ENCODE measurements around the gene HIVEP3.
"Not testable (repeated sequence)": the region's sequence is repeated elsewhere in the genome, so short reads cannot be mapped to it uniquely, and the experiment has no call there.

Gene HIVEP3

DNA sequence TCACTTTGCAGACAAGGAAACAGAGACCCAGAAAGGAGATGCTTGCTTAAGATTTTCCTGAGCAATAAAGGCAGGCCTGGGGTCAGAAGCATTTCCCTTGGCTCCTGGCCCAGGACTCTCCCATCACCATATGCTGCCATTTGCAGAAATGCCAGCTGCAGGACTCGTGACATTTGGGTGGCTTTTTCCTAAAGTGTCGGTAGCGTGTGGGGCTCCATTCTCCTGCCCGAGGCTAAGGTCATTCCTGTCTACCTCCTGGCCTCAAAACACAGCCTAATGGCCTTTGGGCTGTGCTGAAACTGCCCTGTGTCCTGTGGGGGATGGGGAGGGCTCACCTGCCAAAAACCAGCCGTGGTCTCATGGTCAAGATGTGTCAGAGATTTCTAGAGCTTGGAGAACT is 218.1 kb downstream of the HIVEP3 start:
- TF ChIP-seq ZNF274 (IDR thresholded peaks at IDR 0.05; ENCODE audit: low read depth, low read length) (no peak), SUZ12 (IDR thresholded peaks at IDR 0.05; ENCODE audit: extremely low read depth, insufficient read depth, insufficient read length) (no peak), YY1 (IDR thresholded peaks at IDR 0.05; ENCODE audit: insufficient read depth, insufficient read length) (no peak)
- no peak overlapping the region for H3K9ac ChIP-seq (ENCODE audit: insufficient read length, low read depth)
- peaks cover 3% of the 10 kb centered on the region for H3K4me1 ChIP-seq (ENCODE audit: insufficient read depth, insufficient read length)
- no peak overlapping the region for H3K4me3 ChIP-seq (ENCODE audit: insufficient read length, low read depth)
- H3K9me3 ChIP-seq (ENCODE audit: insufficient read depth, low read length), result no peaks in the 10 kb centered on the region
- no peaks in the 10 kb centered on the region for H3K27me3 ChIP-seq (ENCODE audit: insufficient read depth, insufficient read length)
- DNase-seq (ENCODE audit: low read depth, low spot score), result no peak
- no peaks in the 10 kb centered on the region for H3K36me3 ChIP-seq (ENCODE audit: insufficient read depth, insufficient read length, low read length)

DNA sequence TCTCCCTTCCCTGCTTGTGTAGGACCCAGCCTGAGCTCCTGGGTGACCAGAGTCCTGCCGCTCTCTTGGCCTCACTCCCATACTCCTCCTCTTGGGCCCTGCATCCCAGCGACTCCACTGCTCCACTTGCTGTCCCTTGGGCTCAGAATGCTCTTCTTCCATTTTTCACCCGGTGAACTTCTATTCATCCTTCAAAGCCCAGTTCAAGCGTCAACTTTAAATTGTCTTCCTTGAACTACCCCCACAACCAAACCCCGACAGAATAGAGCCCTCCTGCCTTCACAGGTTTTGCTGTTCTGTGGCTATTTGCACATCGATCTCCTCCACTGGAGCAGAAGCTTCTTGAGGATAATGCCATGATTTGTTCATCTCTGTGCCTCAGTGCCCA is 218.9 kb downstream of the HIVEP3 start:
- TF ChIP-seq ZNF274 (IDR thresholded peaks at IDR 0.05; ENCODE audit: low read depth, low read length) (no peak), SUZ12 (IDR thresholded peaks at IDR 0.05; ENCODE audit: extremely low read depth, insufficient read depth, insufficient read length) (no peak), YY1 (IDR thresholded peaks at IDR 0.05; ENCODE audit: insufficient read depth, insufficient read length) (no peak)
- Histone ChIP-seq H3K27me3 (ENCODE audit: insufficient read depth, insufficient read length) (no peaks in the 10 kb centered on the region), H3K4me1 (ENCODE audit: insufficient read depth, insufficient read length) (peaks cover 3% of the 10 kb centered on the region), H3K36me3 (ENCODE audit: insufficient read depth, insufficient read length, low read length) (no peaks in the 10 kb centered on the region), H3K4me3 (ENCODE audit: insufficient read length, low read depth) (no peak overlapping the region), H3K9ac (ENCODE audit: insufficient read length, low read depth) (no peak overlapping the region), H3K9me3 (ENCODE audit: insufficient read depth, low read length) (no peaks in the 10 kb centered on the region)
- no peak for DNase-seq (ENCODE audit: low read depth, low spot score)

DNA sequence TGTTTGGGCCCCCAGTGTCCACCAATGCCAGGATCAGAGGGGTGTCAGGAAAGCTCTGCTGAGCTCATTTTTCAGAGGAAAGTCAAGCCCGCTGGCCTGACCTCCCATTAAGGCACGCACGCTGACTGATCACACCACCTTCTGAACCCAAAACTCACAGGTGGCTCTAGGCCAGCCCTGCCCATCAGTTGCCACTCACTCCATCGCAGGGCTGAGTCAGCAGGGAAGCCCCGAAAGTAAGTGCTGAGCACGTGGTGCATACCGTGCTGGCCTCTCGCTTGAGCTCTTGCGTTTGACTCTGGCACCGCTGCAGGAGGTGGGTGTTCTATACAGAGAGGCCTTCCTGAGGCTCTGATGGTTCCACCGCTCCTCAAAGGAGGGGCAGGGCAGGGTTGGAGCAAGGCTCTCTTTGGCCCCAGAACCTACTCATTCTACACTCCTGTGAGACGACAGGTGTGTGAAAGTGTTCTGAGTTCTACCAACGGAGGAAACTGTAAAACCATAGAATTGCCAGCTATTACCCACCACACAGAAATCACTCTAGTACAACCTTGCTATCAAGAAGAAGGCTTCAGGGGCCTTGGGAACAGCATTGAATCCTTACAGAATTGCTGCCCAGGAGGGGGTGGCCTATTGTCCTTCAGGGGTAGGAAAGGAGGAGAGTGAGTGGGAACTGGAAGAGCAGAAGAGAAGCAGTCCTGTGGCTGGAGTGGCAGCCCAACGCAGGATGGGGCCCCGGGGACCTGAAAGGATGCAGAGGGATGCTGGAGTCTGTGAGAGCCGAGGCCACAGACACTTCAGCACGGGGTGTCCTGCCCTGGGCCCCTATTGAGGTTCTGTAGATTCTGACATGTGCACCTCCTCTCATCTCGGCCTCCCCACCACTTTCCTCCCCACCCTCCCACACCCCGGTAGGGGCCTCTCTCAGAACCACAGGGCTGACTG is 219.5 kb downstream of the HIVEP3 start:
- no peaks in the 10 kb centered on the region for H3K27me3 ChIP-seq (ENCODE audit: insufficient read depth, insufficient read length)
- TF ChIP-seq ZNF274 (IDR thresholded peaks at IDR 0.05; ENCODE audit: low read depth, low read length) (no peak), YY1 (IDR thresholded peaks at IDR 0.05; ENCODE audit: insufficient read depth, insufficient read length) (no peak), SUZ12 (IDR thresholded peaks at IDR 0.05; ENCODE audit: extremely low read depth, insufficient read depth, insufficient read length) (no peak)
- peaks cover 3% of the 10 kb centered on the region for H3K4me1 ChIP-seq (ENCODE audit: insufficient read depth, insufficient read length)
- no peaks in the 10 kb centered on the region for H3K9me3 ChIP-seq (ENCODE audit: insufficient read depth, low read length)
- H3K9ac ChIP-seq (ENCODE audit: insufficient read length, low read depth), result no peak overlapping the region
- no peaks in the 10 kb centered on the region for H3K36me3 ChIP-seq (ENCODE audit: insufficient read depth, insufficient read length, low read length)
- DNase-seq (ENCODE audit: low read depth, low spot score), result no peak
- no peak overlapping the region for H3K4me3 ChIP-seq (ENCODE audit: insufficient read length, low read depth)

DNA sequence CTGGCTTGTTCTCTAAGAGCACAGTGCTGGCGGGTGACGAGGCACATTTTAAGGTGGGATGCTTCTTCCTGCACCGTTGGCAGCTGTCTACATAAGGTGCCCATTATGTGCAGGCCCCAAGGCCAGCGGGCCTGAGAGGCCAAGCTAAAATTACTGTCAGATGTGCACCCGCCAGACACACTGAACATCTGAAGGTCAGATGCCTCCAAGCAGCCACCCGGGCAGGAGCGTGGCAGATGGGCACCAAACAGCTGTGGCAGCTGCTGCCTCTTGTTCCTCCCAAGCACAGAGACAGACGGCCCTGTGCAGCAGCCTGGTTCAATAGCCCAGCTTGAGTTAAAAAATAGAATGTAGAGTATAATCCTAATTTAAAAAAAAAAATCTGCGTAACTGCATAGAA is 222.3 kb downstream of the HIVEP3 start:
- TF ChIP-seq ZNF274 (IDR thresholded peaks at IDR 0.05; ENCODE audit: low read depth, low read length) (no peak), SUZ12 (IDR thresholded peaks at IDR 0.05; ENCODE audit: extremely low read depth, insufficient read depth, insufficient read length) (no peak)
- Histone ChIP-seq H3K27me3 (ENCODE audit: insufficient read depth, insufficient read length) (no peaks in the 10 kb centered on the region), H3K4me3 (ENCODE audit: insufficient read length, low read depth) (no peak overlapping the region), H3K9me3 (ENCODE audit: insufficient read depth, low read length) (no peaks in the 10 kb centered on the region), H3K36me3 (ENCODE audit: insufficient read depth, insufficient read length, low read length) (no peaks in the 10 kb centered on the region), H3K9ac (ENCODE audit: insufficient read length, low read depth) (no peak overlapping the region), H3K4me1 (ENCODE audit: insufficient read depth, insufficient read length) (peaks cover 3% of the 10 kb centered on the region)
- no peak for DNase-seq (ENCODE audit: low read depth, low spot score)

DNA sequence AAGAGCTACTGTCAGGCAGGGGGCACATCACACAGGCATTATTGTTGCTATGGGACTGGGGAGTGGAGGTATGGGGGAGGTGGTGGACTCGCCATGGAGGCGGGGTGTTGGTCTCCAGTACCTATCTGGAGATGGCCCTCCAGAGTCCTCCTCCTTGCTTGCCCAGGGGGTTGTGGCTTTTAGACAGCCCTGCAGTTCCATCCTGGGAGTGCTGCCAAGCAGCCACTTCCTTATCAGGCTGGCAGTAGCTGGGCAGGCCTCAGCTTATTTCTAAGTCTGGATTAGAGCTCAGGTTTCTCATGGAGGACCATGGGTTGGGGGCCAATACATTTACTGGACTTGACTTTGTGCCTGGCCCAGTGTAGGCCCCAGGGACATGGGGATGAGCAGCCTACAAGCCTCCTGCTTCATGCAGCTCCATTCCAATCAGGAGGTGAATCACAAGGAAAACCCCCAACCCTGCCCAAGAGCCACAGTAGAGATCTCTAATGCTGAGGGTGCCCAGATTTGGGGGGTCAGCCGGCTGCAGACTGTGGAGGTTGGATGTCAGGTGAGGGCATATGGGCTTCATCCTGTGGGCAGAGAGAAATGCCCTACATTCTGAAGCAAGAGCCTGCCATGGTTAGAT is 223.5 kb downstream of the HIVEP3 start:
- Histone ChIP-seq H3K9ac (ENCODE audit: insufficient read length, low read depth) (no peak overlapping the region), H3K9me3 (ENCODE audit: insufficient read depth, low read length) (no peaks in the 10 kb centered on the region), H3K36me3 (ENCODE audit: insufficient read depth, insufficient read length, low read length) (no peaks in the 10 kb centered on the region), H3K27me3 (ENCODE audit: insufficient read depth, insufficient read length) (no peaks in the 10 kb centered on the region), H3K4me1 (ENCODE audit: insufficient read depth, insufficient read length) (peaks cover 3% of the 10 kb centered on the region), H3K4me3 (ENCODE audit: insufficient read length, low read depth) (no peak overlapping the region)
- DNase-seq (ENCODE audit: low read depth, low spot score), result no peak
- no peak for TF ChIP-seq SUZ12 (IDR thresholded peaks at IDR 0.05; ENCODE audit: extremely low read depth, insufficient read depth, insufficient read length)
- no peak for TF ChIP-seq YY1 (IDR thresholded peaks at IDR 0.05; ENCODE audit: insufficient read depth, insufficient read length)
- TF ChIP-seq ZNF274 (IDR thresholded peaks at IDR 0.05; ENCODE audit: low read depth, low read length), result no peak

DNA sequence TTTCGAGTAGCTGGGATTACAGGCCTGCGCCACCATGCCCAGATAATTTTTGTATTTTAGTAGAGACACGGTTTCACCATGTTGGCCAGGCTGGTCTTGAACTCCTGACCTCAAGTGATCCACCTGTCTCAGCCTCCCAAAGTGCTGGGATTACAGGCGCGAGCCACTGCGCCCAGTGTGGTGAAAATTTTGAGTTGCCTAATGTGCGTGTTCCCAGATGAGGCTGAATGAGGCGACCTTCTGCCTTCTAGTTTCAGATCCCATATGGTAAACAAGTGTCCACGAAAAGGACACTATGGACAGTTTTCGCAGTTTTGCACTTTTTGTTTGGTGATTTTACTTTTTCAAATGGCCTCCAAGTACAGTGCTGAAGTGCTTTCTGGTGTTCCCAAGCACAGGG is 226.8 kb downstream of the HIVEP3 start:
- H3K27me3 ChIP-seq (ENCODE audit: insufficient read depth, insufficient read length); H3K9me3 ChIP-seq (ENCODE audit: insufficient read depth, low read length); H3K4me3 ChIP-seq (ENCODE audit: insufficient read length, low read depth); DNase-seq (ENCODE audit: low read depth, low spot score); H3K4me1 ChIP-seq (ENCODE audit: insufficient read depth, insufficient read length); H3K9ac ChIP-seq (ENCODE audit: insufficient read length, low read depth); H3K36me3 ChIP-seq (ENCODE audit: insufficient read depth, insufficient read length, low read length): not testable (repeated sequence)

DNA sequence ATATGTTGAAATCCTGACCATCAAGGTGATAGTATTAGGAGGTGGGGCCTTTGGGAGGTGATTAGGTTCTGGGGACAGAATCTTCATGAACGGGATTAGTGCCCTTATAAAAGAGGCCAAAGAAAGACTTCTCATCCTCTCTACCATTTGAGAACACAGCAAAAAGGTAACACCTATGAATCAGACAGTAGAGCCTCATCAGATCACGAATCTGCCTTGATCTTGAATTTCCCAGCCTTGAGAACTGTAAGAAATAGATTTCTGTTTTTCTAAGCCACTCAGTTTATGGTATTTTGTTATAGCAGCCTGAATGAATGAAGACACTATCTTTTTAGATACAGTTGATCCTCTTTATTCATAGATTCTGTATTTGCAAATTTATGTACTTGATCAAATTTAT is 227.3 kb downstream of the HIVEP3 start:
- H3K9ac ChIP-seq (ENCODE audit: insufficient read length, low read depth), result no peak overlapping the region

More for the DNA sequence above, 227.3 kb downstream of the HIVEP3 start:
- Histone ChIP-seq H3K36me3 (ENCODE audit: insufficient read depth, insufficient read length, low read length) (no peaks in the 10 kb centered on the region), H3K4me3 (ENCODE audit: insufficient read length, low read depth) (no peak overlapping the region), H3K9me3 (ENCODE audit: insufficient read depth, low read length) (no peaks in the 10 kb centered on the region), H3K27me3 (ENCODE audit: insufficient read depth, insufficient read length) (no peaks in the 10 kb centered on the region), H3K4me1 (ENCODE audit: insufficient read depth, insufficient read length) (no peaks in the 10 kb centered on the region)
- no peak for DNase-seq (ENCODE audit: low read depth, low spot score)
- TF ChIP-seq ZNF274 (IDR thresholded peaks at IDR 0.05; ENCODE audit: low read depth, low read length), result no peak
- TF ChIP-seq YY1 (IDR thresholded peaks at IDR 0.05; ENCODE audit: insufficient read depth, insufficient read length), result no peak
- no peak for TF ChIP-seq SUZ12 (IDR thresholded peaks at IDR 0.05; ENCODE audit: extremely low read depth, insufficient read depth, insufficient read length)
